Inflammatory macrophage (primary cell): ENCODE data around the gene CFAP410.
"Not testable (repeated sequence)": the region's sequence is repeated elsewhere in the genome, so short reads cannot be mapped to it uniquely, and the experiment has no call there.

Source experiments
- DNase-seq, 2 donors: peaks; one replicate each; pipeline ENCODE4 v3.0.0-alpha.2; 2020 to 2022

Gene CFAP410

DNA sequence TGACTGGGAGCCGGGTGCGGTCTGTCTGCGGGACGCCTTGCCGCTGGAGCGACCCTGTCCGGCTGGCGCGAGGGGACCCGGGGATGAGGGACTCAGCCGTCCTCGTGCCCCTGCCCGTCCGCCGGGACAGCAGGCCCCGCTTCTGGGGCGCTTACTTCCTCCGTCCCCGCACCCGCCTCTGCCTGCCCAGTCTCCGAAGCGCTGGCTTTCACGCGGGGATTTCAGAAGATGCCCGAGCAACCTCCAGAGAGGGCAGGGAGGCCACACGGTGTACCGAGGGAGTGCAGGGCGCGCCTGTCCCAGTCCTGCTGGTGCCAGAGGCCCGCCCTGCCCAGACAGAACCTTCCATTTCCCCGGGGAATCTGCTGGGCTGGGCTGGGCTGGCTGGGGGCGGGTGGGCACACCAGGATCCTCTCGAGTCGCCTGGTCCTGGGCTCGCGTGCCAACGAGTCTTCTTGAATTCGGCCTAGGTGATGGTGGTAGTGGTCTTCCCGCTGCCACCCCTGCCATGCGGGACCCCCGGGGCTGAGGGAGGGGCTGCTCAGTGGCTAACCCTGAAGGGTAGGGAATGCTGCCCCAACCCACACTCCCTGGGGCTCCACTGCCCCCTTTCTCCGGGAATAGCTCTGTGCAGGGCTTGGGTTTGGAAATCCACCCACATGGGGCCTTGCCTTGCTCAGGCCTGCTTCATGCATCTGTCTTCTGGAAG, 11.7 kb upstream of the CFAP410 start:
- peak in 1 of 2 donors; percentile 32 for DNase-seq

DNA sequence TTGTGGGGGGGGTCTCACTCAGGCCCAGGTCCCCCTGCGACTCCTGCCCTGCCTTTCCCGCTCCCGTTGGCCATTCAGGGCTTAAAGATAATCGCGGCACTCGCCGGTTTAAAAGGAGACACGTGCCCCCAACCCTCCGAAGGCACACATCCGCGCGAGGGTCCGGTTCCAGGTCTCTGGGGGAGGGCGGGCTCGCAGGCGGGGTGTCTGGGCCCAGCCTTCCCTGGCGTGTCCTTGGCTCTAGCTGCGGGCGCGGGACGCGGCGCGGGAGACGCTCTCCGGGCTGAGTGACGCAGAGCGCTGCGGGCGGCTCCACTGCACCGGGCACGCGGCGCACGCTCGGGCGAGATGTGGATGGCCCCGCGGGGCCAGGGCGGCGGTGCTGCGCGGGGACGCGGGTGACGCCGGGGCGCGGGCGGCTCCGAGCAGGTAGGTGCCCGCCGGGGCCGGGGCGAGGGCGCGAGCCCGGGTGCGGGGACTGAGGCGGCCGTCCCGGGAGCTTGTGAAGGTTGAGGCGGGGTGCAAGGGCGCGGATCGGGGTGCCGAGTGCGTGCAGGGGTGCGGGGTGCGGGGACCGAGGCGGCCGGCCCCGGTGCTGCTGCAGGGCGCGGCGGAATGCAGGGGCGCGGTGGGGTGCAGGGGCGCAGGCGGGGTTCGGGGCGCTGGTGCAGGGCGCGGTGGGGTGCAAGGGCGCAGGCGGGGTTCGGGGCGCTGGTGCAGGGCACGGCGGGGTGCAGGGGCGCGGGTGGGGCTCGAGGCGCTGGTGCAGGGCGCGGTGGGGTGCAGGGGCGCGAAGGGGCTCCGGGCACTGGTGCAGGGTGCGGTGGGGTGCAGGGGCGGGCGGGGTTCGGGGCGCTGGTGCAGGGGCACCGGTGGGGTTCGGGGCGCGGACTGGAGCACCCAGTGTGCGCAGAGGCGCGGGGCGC, 10.9 kb upstream of the CFAP410 start:
- no peak for DNase-seq

DNA sequence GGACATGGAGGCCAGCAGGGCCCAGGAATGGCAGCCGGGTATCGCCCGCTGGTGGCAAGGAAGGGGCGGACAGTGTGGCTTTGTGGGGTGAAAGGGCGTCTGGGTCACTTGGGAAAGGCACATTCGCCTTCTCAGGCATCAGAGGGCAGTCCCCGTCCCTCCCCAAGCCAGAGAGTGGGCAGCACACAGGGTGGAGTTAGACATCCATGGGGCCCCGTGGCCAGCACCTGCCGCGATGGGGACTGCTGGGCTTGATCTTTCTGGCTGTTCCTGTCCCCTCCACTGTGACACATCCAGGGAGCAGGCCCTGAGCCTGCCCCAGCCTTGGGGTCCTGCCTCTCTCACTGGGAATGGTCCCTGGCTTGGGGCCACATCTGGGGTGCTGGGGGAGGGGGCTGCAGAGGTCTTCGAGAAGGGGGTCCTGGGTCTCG, 10.2 kb upstream of the CFAP410 start:
- DNase-seq: no peak

DNA sequence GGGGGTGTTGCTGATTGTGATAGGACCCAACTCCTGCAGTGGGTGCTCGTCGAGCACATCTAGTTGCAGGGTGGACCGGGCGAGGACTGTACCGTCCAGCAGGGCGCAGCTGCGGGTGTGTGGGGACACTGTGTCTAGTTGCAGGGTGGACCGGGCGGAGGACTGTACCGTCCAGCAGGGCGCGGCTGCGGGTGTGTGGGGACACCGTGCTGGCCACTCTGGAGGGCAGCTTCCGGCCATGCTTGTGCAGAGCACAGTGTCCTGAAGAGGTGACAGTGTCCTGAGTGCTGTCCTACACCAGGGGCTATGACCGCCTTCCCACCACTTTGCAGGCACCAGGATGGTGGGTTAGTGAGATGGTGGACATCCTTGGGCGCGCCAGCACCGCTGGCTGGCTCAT, 9.7 kb upstream of the CFAP410 start:
- DNase-seq: no peak

DNA sequence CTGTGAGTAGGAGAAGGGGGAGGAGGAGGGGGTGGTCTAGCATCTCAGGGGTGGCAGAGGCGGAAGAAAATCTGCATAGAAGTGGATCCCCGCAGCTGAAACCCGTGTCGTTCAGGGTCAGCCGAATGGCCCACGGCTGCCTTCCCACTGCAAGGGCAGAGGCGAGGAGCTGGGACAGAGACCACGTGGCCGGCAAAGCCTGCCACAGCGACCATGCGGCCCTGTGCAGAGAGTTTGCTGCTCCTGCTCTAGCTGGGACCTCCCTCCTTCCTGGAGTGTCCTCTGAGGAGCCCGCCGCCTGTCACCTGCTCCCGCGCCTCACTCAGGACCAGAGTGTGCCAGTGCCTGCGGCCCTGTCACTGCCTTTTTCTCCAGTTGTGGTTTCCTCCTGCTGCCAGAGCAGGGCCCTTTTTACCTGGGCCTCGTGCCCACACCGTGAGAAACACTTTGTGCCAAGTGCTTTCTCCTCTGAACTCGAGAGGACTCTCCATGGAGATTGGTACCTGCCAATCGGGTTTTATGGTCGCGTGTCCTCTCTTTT, 8.8 kb upstream of the CFAP410 start:
- DNase-seq: no peak

DNA sequence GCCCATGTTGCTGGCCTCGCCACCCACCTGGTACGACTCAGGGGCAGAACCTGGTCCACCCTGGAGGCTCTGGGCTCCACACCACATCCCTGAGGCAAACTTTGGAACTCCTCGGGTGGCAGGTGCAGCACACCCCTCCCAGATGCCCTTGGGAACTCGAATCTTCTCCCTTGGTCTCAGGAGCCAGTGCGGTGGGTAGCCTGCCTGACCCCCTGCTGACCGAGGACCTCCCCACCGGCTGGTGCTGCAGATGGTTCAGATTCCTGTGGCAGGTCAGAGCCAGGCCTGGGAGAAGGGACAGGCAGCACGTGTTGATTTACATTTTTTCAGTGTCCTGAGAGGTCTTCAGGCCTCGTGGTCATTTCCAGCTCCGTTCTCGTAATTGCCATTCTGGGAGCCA, 6.3 kb upstream of the CFAP410 start:
- no peak for DNase-seq

DNA sequence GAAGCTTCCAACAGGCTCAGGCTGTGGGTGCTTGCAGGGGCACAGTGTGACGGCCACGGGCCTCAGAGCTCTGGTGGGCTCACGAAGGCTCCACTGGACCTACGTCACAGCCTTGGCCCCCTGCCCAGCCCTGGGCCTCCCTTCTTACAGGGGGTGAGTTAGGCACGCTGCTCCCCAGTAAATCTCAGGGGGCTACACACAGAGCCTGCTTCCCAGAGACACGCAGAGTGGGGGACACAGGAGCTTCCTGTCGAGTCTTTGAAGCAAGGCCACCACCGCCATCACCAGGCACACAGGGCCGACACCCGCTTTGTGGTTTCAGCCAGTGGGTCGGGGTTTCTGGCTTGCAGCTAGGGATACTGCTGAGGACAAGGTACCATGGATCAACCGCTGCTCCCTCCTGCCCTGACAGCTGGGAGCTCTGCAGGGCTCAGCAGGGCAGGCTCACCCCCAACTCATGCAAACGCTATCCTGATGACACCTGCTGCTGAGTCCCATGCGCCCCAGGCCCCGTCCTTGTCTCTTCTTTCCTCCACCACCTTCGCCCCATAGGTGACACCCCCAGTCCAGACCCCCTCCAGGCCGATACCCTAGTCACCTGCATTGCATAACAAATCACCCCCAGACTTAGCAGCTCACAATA, 5.5 kb upstream of the CFAP410 start:
- DNase-seq: no peak

DNA sequence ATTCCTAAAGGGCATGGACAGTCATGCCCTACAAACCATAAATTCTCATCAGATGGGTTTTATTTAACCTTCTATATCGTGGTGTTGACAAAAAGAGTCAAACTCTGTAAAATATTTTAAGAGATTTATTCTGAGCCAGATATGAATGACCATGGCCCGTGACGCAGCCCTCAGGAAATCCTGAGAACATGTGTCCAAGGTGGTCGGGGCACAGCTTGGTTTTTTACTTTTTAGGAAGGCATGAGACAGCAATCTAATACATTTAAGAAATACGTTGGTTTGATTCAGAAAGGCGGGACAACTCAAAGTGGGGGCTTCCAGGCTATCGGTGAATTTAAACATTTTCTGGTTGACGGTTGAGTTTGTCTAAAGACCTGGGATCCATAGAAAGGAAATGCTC, 3.8 kb upstream of the CFAP410 start:
- DNase-seq: not testable (repeated sequence)

DNA sequence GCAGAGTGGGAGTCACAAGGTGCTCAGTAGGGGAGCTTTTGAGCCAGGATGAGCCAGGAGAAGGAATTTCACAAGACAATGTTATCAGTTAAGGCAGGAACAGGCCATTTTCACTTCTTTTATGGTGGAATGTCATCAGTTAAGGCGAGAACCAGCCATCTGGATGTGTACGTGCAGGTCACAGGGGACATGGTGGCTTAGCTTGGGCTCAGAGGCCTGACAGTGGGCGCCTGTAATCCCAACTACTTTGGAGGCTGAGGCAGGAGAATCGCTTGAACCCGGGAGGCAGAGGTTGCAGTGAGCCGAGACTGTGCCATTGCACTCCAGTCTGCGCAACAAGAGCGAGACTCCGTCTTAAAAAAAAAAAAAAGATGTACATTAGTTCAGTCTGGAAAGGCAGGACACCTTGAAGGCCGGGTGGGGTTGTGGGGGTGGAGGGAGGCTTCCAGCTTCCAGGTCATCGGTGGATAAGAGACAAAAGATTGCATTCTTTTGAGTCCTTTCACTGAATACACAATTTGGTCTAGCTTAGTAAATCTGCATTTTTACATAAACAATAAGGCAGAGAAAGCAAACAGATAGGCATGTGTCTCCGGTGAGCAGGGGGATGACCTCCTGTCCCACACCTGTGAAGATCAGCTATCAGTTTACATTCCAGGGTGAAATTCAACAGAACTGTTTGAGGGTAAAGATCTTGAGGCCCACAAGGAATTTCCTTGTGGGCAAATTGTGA, 2.7 kb upstream of the CFAP410 start:
- DNase-seq: not testable (repeated sequence)

DNA sequence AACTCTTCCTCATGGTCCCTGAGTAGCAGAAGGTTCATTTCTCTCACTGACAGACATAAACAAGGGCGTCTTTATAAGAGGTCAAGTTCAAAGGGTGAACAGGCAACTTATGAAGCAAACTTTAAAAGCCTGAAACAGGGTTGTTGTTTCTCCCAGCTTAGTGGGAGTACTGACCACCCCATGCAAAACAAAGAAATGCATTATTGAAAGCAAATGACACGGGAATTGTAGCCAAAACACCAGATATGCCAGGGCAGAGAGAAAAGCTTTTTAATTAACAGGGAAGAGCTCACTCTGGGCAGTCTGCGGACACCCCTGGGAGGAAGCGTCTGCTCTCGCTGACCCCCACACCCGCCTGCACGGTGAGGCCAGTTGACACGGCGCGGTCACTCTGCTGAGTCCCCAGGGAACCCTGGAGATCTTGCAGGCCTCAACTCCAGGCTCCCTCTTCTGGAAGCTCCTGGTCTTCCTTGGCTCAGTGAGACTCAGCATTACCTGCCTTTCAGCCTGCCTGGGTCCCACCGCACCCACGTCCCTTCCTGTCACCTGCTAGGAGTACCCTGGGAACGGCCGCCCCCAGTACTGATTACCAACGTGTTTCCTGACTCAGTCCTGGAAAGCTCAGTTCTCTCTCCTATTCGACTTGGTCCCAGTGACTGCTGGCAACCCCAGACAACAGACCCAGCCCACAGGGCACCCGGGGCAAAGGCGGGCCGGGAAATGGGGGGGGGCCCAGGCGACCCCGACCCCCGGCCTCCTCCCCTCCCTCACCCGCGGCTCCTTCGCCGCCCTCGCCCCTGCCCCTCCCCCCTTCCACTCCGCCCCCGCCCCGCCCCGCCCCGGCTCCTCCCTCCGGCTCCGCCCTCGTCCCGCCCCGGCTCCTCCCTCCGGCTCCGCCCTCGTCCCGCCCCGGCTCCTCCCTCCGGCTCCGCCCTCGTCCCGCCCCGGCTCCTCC, 972 bp downstream of the CFAP410 start:
- DNase-seq: no peak

DNA sequence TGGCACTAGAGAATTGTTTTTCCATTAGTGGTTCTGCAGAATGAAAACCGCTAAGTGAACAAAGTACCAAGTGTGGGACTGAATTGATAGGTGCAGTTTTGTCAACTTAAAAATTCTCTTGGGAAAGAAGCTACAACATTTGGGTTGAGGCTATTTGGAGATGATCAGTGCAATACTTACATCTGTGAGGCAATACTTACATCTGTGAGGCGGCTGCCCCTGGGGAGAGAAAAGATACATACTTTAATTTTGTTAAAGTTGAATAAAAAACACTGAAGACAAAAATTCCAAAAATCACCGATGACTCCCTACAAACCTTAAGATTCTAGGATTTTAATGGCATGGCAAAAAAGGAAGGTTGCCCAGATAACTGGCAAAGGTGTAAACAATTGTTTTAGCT, 1.7 kb downstream of the CFAP410 start:
- DNase-seq: no peak

DNA sequence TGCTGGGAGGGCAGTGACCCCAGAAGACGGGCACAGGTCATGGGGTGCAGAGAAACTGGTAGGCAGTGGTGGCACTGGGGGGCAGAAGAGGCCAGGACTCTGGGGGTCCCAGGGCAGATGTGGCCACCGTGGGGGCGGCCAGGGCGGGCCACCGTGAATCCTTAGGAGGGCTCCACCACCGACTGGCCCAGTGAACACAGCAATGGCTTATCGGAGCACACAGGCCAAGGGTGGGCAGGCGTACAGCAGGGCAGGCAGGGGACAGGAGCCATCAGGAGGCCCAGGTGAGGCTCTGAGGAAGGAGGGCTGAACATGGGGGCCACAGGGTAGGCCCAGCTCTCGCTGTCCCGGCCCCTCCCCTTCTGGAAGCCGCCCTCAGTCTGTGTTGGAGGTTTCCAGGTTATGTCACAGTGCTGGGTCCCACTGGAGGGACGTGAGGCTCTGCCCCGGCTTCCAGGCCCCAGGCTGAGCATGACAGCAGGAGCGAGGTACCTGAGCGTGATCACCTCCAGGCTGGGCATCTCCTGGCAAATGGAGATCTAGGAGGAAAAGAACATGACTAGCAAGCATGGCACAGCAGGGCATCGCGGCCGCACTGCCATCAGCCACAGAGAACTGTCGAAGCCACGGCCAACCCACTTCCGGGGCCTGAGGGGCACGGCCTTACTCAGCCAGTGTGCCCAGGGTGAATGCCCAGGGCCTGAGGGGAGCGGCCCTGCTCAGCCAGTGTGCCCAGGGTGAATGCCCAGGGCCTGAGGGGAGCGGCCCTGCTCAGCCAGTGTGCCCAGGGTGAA, 3.7 kb downstream of the CFAP410 start:
- no peak for DNase-seq

DNA sequence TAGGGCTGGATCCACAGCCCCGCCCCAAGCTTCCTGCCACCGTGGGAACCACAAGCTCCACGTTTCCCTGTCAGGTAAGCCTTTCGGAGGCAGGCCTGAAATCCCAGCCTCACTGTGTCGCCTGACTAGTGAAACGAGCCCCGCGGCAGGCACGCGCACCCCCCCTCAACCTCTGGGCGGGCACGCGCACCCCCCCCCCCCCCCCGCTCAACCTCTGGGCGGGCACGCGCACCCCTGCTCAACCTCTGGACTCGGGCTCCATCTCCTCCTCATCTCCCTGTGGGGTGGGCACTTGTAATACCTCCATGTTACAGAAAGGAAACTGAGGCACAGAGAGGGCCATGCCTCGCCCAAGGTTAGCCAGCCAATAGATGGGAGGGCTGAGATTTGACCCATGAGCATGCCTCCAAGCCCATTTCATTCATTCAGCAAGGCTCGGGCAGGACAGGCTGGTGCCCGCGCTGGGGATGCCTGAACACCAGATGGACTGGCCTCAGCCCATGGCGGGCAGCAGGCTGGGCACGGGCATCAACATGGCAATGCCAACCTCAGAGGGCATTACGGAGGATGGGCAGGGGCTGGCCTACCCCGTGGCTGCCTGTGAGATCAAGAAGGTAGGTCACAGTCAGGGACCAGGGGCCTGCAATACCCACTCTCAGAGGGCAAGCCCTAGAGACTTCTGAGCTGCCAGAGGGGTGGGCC, 4.7 kb downstream of the CFAP410 start:
- no peak for DNase-seq

DNA sequence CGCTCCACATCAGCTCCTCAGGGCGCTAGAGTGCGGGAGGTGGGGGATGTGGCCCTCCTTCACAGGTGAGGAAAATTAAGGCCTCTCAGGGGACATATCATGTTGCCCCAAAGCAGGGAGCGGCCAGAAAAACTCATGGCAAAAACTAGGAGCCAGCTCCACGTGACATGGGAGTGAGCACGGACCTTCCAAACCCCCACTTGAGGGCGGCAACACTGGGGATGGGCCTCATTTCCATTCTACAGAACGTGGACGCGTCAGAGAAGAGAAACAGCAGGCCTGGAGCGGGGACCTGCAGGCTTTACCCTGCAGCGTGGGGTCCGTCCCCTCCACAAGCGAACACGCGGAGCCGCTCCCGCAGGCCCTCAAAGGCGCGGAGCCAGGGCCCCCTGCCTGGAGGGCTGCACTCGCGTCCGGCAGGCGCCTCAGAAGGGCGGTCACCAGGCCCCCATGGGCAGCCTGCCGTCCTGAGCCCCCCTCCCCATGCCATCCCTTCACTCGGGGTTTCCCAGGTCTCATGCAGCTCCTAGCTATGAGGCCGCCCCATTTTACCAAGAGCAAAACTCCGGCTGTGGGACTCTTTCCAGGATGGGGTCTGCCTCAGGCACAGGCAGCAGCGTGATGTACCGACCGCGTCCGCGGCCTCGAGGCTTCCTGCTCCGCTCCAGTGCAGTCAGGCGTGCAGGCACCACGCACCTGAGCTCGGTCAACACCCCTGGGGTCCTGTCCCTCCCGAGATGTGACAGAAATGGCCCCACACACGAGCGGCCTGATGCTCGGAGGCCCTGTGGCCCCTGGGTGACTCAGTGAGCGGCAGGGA, 5.5 kb downstream of the CFAP410 start:
- no peak for DNase-seq

DNA sequence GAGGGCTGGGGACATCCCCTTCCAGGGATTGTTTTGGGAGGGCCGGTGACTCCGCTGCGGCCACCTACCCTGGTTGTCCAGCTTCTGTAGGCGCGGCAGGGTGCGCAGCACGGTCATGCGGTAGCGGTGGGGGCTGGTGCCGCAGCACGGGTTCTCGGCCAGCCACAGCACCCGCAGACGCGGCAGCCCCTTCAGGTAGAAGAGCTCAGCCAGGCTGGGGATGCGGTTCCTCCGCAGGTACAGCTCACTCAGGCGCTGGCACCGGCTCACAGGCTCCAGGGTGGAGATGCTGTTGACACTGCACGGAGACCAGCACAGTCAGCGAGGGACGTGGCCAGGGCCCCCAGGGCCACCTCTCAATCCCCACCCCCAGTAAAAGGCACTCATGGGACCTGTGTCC, 6.2 kb downstream of the CFAP410 start:
- DNase-seq: no peak

DNA sequence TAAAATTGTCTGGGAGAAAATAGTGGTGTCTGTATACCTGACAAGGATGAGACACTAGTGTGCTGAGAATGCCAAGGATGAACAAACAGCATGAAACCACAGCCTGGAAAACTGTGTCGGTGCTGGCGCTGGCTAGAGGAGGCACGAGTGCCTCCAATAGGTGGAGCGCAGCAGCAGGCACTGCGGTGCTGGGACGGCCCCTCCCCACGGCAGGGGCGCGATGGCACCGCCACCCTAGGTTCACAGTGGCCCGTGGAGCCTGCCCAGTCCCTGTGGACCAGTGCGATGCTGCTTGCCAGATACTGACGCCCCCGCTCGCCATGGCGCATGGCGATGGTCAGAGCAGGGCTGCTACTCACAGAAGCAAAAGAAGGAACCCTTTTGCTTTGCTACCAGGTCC, 6.8 kb downstream of the CFAP410 start:
- no peak for DNase-seq

DNA sequence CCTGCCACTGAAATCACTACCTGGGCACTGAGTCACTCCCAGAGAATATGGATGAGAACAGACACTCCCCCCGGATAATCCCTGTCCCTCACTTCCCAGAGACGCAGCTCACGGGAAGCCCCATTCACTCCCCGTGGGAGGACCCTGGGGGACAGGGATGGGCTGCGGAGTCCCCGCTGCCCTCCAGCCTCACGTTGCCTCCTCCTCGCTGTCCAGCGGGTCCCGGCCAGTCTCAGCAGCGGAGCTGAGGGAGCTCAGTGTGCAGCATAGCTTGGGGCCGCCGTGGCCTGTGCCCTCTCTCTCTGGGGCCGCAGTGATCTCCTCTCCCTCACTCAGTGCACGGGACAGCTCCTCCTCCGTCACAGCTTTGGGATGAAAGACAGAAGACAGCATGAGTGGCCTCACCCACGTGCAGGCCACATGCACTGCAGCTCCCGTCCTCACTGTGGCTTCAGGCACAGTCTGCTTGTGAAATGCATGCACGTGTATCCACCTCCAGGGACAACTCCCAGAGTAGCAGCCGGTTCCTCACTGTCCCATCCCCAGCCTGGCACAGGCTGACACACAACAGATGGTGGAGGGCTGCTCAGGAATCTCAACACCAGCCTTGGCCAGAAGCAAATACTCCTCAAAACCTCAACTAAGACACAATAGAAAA, 7.4 kb downstream of the CFAP410 start:
- peak in 1 of 2 donors; percentile 15 for DNase-seq

DNA sequence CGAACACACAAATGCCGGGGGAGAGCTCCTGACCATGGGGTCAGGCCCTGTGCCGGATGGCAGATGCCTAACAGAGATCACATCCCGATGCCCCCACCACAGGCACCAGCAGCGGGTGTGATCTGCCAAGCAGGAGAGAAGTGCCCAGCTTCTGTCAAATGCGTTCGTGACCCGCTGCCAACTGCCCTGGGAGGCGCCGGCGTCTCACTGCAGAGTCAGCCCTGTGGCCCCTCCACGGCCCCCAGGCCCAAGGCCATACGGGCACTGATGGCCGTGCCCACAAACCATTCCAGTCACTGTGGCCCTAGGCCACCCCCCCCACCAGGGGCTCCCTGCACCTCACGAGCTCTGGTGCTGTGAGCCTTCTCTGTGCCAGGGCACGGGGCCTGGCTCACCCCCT, 8.0 kb downstream of the CFAP410 start:
- no peak for DNase-seq
